Measurements from ENCODE around the gene RIN3. TPM values are rescaled to one million over a fixed set of nuclear protein-coding genes. Genes with fewer than 3 reads are reported as not detected.

RIN3 gene
- total RNA-seq, 4 donors from 2014 or later = 3.0 to 8.7 (median 7.5) TPM

- no peak for TF ChIP-seq CTCF (IDR thresholded peaks at IDR 0.05)
- no peak for TF ChIP-seq POLR2A (IDR thresholded peaks at IDR 0.05)
- DNase-seq (ENCODE audit: low spot score in 2 of 2) = no peak
- WGBS, 2 donors = 85 to 90% methylated on average over 15 to 17 of the region's 20 CpGs
- H3K4me3 ChIP-seq (ENCODE audit: low read depth, poor library complexity, severe bottlenecking) = no peak overlapping the region
- intact Hi-C loops (cut with DNase I; ENCODE audit: low total_unique reads) = no loop called here
Measured at GRCh38 chr14:92519246-92520101, 5.9 kb downstream of the RIN3 start.

GRCh38 chr14:92520102-92521057, 6.8 kb downstream of the RIN3 start:
- no peak overlapping the region for H3K4me3 ChIP-seq (ENCODE audit: low read depth, poor library complexity, severe bottlenecking)
- no peak for TF ChIP-seq CTCF (IDR thresholded peaks at IDR 0.05)
- TF ChIP-seq POLR2A (IDR thresholded peaks at IDR 0.05) = no peak
- no peak for DNase-seq (ENCODE audit: low spot score in 2 of 2)
- intact Hi-C loops (cut with DNase I; ENCODE audit: low total_unique reads) = no loop called here
- 84 to 88% methylated on average over 17 of the region's 17 CpGs for WGBS, 2 donors

- WGBS, 2 donors = 94 to 97% methylated on average over 2 of the region's 2 CpGs
- no peak for DNase-seq (ENCODE audit: low spot score in 2 of 2)
- no peak for TF ChIP-seq POLR2A (IDR thresholded peaks at IDR 0.05)
- no peak for TF ChIP-seq CTCF (IDR thresholded peaks at IDR 0.05)
- intact Hi-C loops (cut with DNase I; ENCODE audit: low total_unique reads) = no loop called here
- H3K4me3 ChIP-seq (ENCODE audit: low read depth, poor library complexity, severe bottlenecking) = no peak overlapping the region
Measured at GRCh38 chr14:92521058-92521415, 7.5 kb downstream of the RIN3 start.

- H3K4me3 ChIP-seq (ENCODE audit: low read depth, poor library complexity, severe bottlenecking) = no peak overlapping the region
- intact Hi-C loops (cut with DNase I; ENCODE audit: low total_unique reads) = no loop called here
- WGBS, 2 donors = 88 to 92% methylated on average over 6 of the region's 6 CpGs
- TF ChIP-seq POLR2A (IDR thresholded peaks at IDR 0.05) = no peak
- DNase-seq (ENCODE audit: low spot score in 2 of 2) = no peak
Measured at GRCh38 chr14:92523752-92524151, 10.2 kb downstream of the RIN3 start.

GRCh38 chr14:92524602-92525185, 11.1 kb downstream of the RIN3 start:
- DNase-seq (ENCODE audit: low spot score in 2 of 2) = peak in 1 of 2 donors; percentile 81
- H3K4me3 ChIP-seq (ENCODE audit: low read depth, poor library complexity, severe bottlenecking) = no peak overlapping the region
- no peak for TF ChIP-seq POLR2A (IDR thresholded peaks at IDR 0.05)
- no peak for TF ChIP-seq CTCF (IDR thresholded peaks at IDR 0.05)
- 81 to 89% methylated on average over 7 to 10 of the region's 10 CpGs for WGBS, 2 donors
- intact Hi-C loops (cut with DNase I; ENCODE audit: low total_unique reads) = no loop called here
